A549 (cell line): Measurements from ENCODE around the gene ARFGEF3.

ENCODE experiments used
- POLR2A ChIP-seq: IDR thresholded peaks from 2 replicates; pipeline ENCODE4 v1.6.1; 2012; ENCODE audit warnings: mild to moderate bottlenecking, low read length
- RFX5 ChIP-seq: fragments of 450-650 bp; IDR thresholded peaks from 2 replicates; pipeline ENCODE4 v1.7.1; 2014; ENCODE audit warnings: antibody characterized with exemption, mild to moderate bottlenecking, moderate library complexity
- ZSCAN20 ChIP-seq: fragments of 250-450 bp; sonication (Bioruptor Pico); IDR thresholded peaks from 2 replicates; pipeline ENCODE4 v1.8.0; 2022; ENCODE audit warnings: mild to moderate bottlenecking, moderate library complexity

GRCh38 chr6:138222901-138223546 is 61.3 kb downstream of the ARFGEF3 start:
- TF ChIP-seq POLR2A (no peak), RFX5 (no peak), ZSCAN20 (CRISPR knock-in tag) (no peak)
